K562 (cell line): Measurements from ENCODE around the gene SUFU. TPM values are rescaled to one million over a fixed set of nuclear protein-coding genes. Genes with fewer than 3 reads are reported as not detected.

ENCODE experiments used
- ARID1B ChIP-seq: fragments of 450-650 bp; IDR thresholded peaks from 2 replicates; pipeline ENCODE4 v1.6.1; 2016; ENCODE audit warnings: antibody characterized with exemption, mild to moderate bottlenecking, inconsistent platforms
- ATF1 ChIP-seq, 2 experiments: fragments of 450-650 bp in 1 of 2; IDR thresholded peaks; 2 replicates each; pipeline ENCODE4 v1.6.1; 2016; ENCODE audit warnings: missing compliant biosample characterization in 1 of 2, missing genetic modification characterization in 1 of 2
- CC2D1A ChIP-seq: fragments of 450-650 bp; IDR thresholded peaks from 2 replicates; pipeline ENCODE4 v1.6.1; 2017; ENCODE audit warnings: mild to moderate bottlenecking
- MCM7 ChIP-seq, 2 experiments: fragments of 450-650 bp; IDR thresholded peaks; 2 replicates each; pipeline ENCODE4 v1.6.1; 2016 to 2018
- REST ChIP-seq, 2 experiments: fragments of 450-650 bp; formaldehyde crosslinking in 1 of 2; IDR thresholded peaks; 2 replicates each; pipeline versions ENCODE4 v1.4.0 to v1.6.1; 2014 to 2020; ENCODE audit warnings: mild to moderate bottlenecking in 2 of 2, borderline replicate concordance in 1 of 2, low read depth in 1 of 2
- SFPQ ChIP-seq: fragments of 200-400 bp; formaldehyde crosslinking; IDR thresholded peaks from 2 replicates; pipeline ENCODE4 v1.6.1; 2017; ENCODE audit warnings: mild to moderate bottlenecking, low read depth, low read length, moderate library complexity
- SMAD3 ChIP-seq: fragments of 450-650 bp; formaldehyde crosslinking; conservative IDR thresholded peaks from 2 replicates; pipeline ENCODE4 v1.4.0; 2020; ENCODE audit warnings: mild to moderate bottlenecking
- VEZF1 ChIP-seq: fragments of 200-800 bp; sonication (Bioruptor generic); IDR thresholded peaks from 2 replicates; pipeline ENCODE4 v1.6.1; 2017; ENCODE audit warnings: missing genetic modification characterization, missing compliant biosample characterization
- ZNF274 ChIP-seq: IDR thresholded peaks from 2 replicates; pipeline ENCODE4 v1.6.1; 2011; ENCODE audit warnings: low read depth, mild to moderate bottlenecking, low read length, moderate library complexity, borderline replicate concordance
- ZNF324 ChIP-seq: fragments of 250-450 bp; sonication (Bioruptor Pico); IDR thresholded peaks from 2 replicates; pipeline ENCODE4 v1.4.0; 2020; ENCODE audit warnings: mild to moderate bottlenecking
- ZNF449 ChIP-seq: fragments of 250-450 bp; sonication (Bioruptor Pico); IDR thresholded peaks from 2 replicates; pipeline ENCODE4 v1.8.0; 2022; ENCODE audit warnings: moderate library complexity, mild to moderate bottlenecking, inconsistent platforms
- ZNF76 ChIP-seq: fragments of 250-450 bp; sonication (Bioruptor Pico); IDR thresholded peaks from 2 replicates; pipeline ENCODE4 v1.4.0; 2020; ENCODE audit warnings: mild to moderate bottlenecking, moderate library complexity, borderline replicate concordance
- ZZZ3 ChIP-seq: fragments of 450-650 bp; IDR thresholded peaks from 2 replicates; pipeline ENCODE4 v1.6.1; 2016; ENCODE audit warnings: antibody characterized with exemption, mild to moderate bottlenecking, moderate library complexity
- polyA plus RNA-seq, 8 experiments: library from polyadenylated mRNA; depleted of rRNA in 4 of 8; stranded (reverse) in 5 of 8; unstranded in 3 of 8; fragments of >200 nt; fragmentation: Nextera tagmentation in 2 of 8; fragmentation: Illumina TruSeq in 1 of 8; extraction: Ambion mirVana in 2 of 8; extraction: Trizol in 1 of 8; gene quantifications; 2 replicates each; pipeline versions ENCODE4 v1.2.1 to v1.2.3, GENCODE V29; 2011 to 2014; ENCODE audit warnings: inconsistent platforms in 1 of 8, missing spikeins in 1 of 8
- total RNA-seq, 7 experiments: library from RNA; depleted of rRNA in 6 of 7; stranded (reverse); fragments of >200 nt in 6 of 7; fragmentation: Illumina TruSeq in 2 of 7; extraction: Trizol in 2 of 7; gene quantifications; 2 replicates each; pipeline versions ENCODE4 v1.2.1 to v1.2.3, GENCODE V29; 2011 to 2021; ENCODE audit warnings: low replicate concordance in 1 of 7

SUFU gene
- total and polyA plus RNA-seq, 9 of the 15 experiments (the other 6 are each of a cell fraction or from before 2014, with no cell fraction given): 0.59 to 6.3 (median 0.82) TPM

GRCh38 chr10:102461187-102462054, 42.4 kb upstream of the SUFU start (continued):
- TF ChIP-seq SFPQ (no peak), ZNF76 (no peak), ZZZ3 (no peak), CC2D1A (no peak), VEZF1 (peak; percentile 89), MCM7 (IDR thresholded peaks at IDR 0.05) (no peak), ZNF274 (no peak), ARID1B (0 out of 2 replicates have a peak, but pooled peaks have one; percentile 15), SMAD3 (CRISPR knock-in tag) (no peak), ZNF449 (no peak), ZNF324 (no peak), REST (IDR thresholded peaks at IDR 0.05; ENCODE audit: borderline replicate concordance) (peak; percentile 86), REST (CRISPR knock-in tag; IDR thresholded peaks at IDR 0.05; ENCODE audit: low read depth) (peak; percentile 74), ATF1 (CRISPR knock-in tag; IDR thresholded peaks at IDR 0.05) (no peak), ATF1 (tag; IDR thresholded peaks at IDR 0.05) (peak; percentile 83)
